Natural killer cell (primary cell): ENCODE results near the gene POLR1B. TPM values are rescaled to one million over a fixed set of nuclear protein-coding genes. Genes with fewer than 3 reads are reported as not detected.
A peak's percentile ranks its signal among the peaks of the same experiment; 100 is the strongest.

Source experiments
- ATAC-seq, 3 donors: fragments of 150-1000 bp in 2 of 3; fragments of 200-7000 bp in 1 of 3; cut with Tn5 transposase; 1 replicate in 1 of 3; 2 replicates in 2 of 3; pipeline ENCODE4 v1.10.0; 2021; ENCODE audit warnings: mild to moderate bottlenecking in 2 of 3, moderate library complexity in 2 of 3
- DNase-seq, 2 donors: peaks; one replicate each; pipeline versions ENCODE4 v3.0.0 to v3.0.0-alpha.2; 2013 to 2021; ENCODE audit warnings: mixed read lengths in 1 of 2
- H3K27ac ChIP-seq: one replicate; pipeline ENCODE4 v1.5.1; 2013; ENCODE audit warnings: mild to moderate bottlenecking, low read length
- H3K27me3 ChIP-seq: one replicate; pipeline ENCODE4 v1.6.1; 2013; ENCODE audit warnings: low read length; ENCODE audit not compliant: control insufficient read depth, insufficient read depth
- H3K36me3 ChIP-seq: one replicate; pipeline ENCODE4 v1.6.1; 2013; ENCODE audit warnings: low read length; ENCODE audit not compliant: control insufficient read depth, insufficient read depth
- H3K4me1 ChIP-seq: one replicate; pipeline ENCODE4 v1.6.1; 2013; ENCODE audit warnings: low read length; ENCODE audit not compliant: control insufficient read depth, insufficient read depth
- H3K4me3 ChIP-seq: one replicate; pipeline ENCODE4 v1.5.1; 2013; ENCODE audit warnings: low read length
- H3K9me3 ChIP-seq: one replicate; pipeline ENCODE4 v1.6.1; 2013; ENCODE audit warnings: low read length; ENCODE audit not compliant: control insufficient read depth, insufficient read depth
- H3K27ac Mint-ChIP-seq, 2 donors: one replicate each; pipeline ENCODE4 v1.8.0; 2022; ENCODE audit warnings: mild to moderate bottlenecking in 2 of 2, mixed read lengths in 2 of 2, moderate library complexity in 1 of 2
- H3K27me3 Mint-ChIP-seq, 2 donors: one replicate each; pipeline ENCODE4 v1.8.0; 2022; ENCODE audit warnings: low read depth in 2 of 2, mixed read lengths in 2 of 2
- H3K36me3 Mint-ChIP-seq: one replicate; pipeline ENCODE4 v1.8.0; 2022; ENCODE audit warnings: mixed read lengths
- H3K4me1 Mint-ChIP-seq, 2 donors: one replicate each; pipeline ENCODE4 v1.8.0; 2022; ENCODE audit warnings: mixed read lengths in 2 of 2
- H3K4me3 Mint-ChIP-seq: one replicate; pipeline ENCODE4 v1.8.0; 2022; ENCODE audit warnings: mild to moderate bottlenecking, moderate library complexity, mixed read lengths
- H3K9me3 Mint-ChIP-seq, 2 donors: one replicate each; pipeline ENCODE4 v1.8.0; 2022; ENCODE audit warnings: mixed read lengths in 2 of 2
- CTCF ChIP-seq: fragments of 200-600 bp; IDR thresholded peaks from one replicate; pipeline ENCODE4 v1.8.0; 2022; ENCODE audit warnings: antibody characterized with exemption
- WGBS: methylation state at CpG from one replicate; pipeline ENCODE4 v1.1.7; 2013; ENCODE audit warnings: missing lambda C conversion rate; ENCODE audit not compliant: insufficient coverage; 5-methylcytosine and 5-hydroxymethylcytosine counted together
- intact Hi-C: fragments of 100-400 bp; cut with micrococcal nuclease; formaldehyde crosslinking; loops from one replicate; pipeline ENCODE4 v1.14.2; 2022
- total RNA-seq, 4 donors: library from RNA; stranded (reverse); fragments of 120-200 nt in 1 of 4; gene quantifications; one replicate each; pipeline versions ENCODE4 v1.2.3 to v1.2.4, GENCODE V29; 2013 to 2022

POLR1B gene
- total RNA-seq, 3 donors from 2014 or later (not counting 1 experiment from before 2014, with no cell fraction given): 16.2 to 26.5 (median 22.1) TPM

GRCh38 chr2:112604952-112605351 is 62.7 kb downstream of the POLR1B start:
- Histone ChIP-seq H3K4me3 (no peak overlapping the region), H3K27ac (no peak overlapping the region), H3K36me3 (no peaks in the 10 kb centered on the region), H3K27me3 (no peaks in the 10 kb centered on the region), H3K9me3 (no peaks in the 10 kb centered on the region), H3K4me1 (peaks cover 6% of the 10 kb centered on the region)
- H3K9me3 Mint-ChIP-seq: no peaks in the 10 kb centered on the region
- no peak overlapping the region for H3K27ac Mint-ChIP-seq
- H3K4me3 Mint-ChIP-seq: no peak overlapping the region
- ATAC-seq: no peak
- intact Hi-C loops: loop anchor here (10.0 kb wide), 1 partner anchor 340 kb away; no protein-coding TSS in a partner anchor
- 93% methylated on average over 4 of the region's 4 CpGs for WGBS
- H3K4me1 Mint-ChIP-seq: peaks cover 15 to 23% of the 10 kb centered on the region in 2 donors
- no peak for DNase-seq
- H3K27me3 Mint-ChIP-seq: no peaks in the 10 kb centered on the region
- no peaks in the 10 kb centered on the region for H3K36me3 Mint-ChIP-seq
- TF ChIP-seq CTCF: no peak

- H3K27ac Mint-ChIP-seq: no peak overlapping the region
- no peaks in the 10 kb centered on the region for H3K27me3 Mint-ChIP-seq
- no peak for ATAC-seq
- no peaks in the 10 kb centered on the region for H3K36me3 ChIP-seq
- no peak for DNase-seq
- 81% methylated on average over 5 of the region's 5 CpGs for WGBS
- no peak for TF ChIP-seq CTCF
- no peaks in the 10 kb centered on the region for H3K9me3 Mint-ChIP-seq
- H3K27me3 ChIP-seq: no peaks in the 10 kb centered on the region
- peaks cover 11 to 17% of the 10 kb centered on the region in 2 donors for H3K4me1 Mint-ChIP-seq
- H3K4me1 ChIP-seq: peaks cover 3% of the 10 kb centered on the region
- H3K9me3 ChIP-seq: no peaks in the 10 kb centered on the region
- intact Hi-C loops: loop anchor here (10.0 kb wide), 1 partner anchor 339 kb away; no protein-coding TSS in a partner anchor
- no peaks in the 10 kb centered on the region for H3K36me3 Mint-ChIP-seq
- H3K27ac ChIP-seq: no peak overlapping the region
- H3K4me3 ChIP-seq: no peak overlapping the region
- H3K4me3 Mint-ChIP-seq: no peak overlapping the region
Observed at GRCh38 chr2:112605926-112606325, 63.7 kb downstream of the POLR1B start.

- intact Hi-C loops: loop anchor here (10.0 kb wide), 1 partner anchor 338 kb away; no protein-coding TSS in a partner anchor
- H3K27ac Mint-ChIP-seq: peak overlapping the region in 1 of 2 donors; percentile 12
Observed at GRCh38 chr2:112606547-112606946, 64.3 kb downstream of the POLR1B start.

More at GRCh38 chr2:112606547-112606946, 64.3 kb downstream of the POLR1B start:
- no peaks in the 10 kb centered on the region for H3K27me3 Mint-ChIP-seq
- H3K27ac ChIP-seq: no peak overlapping the region
- no peak for TF ChIP-seq CTCF
- H3K36me3 Mint-ChIP-seq: no peaks in the 10 kb centered on the region
- H3K4me3 ChIP-seq: no peak overlapping the region
- H3K27me3 ChIP-seq: no peaks in the 10 kb centered on the region
- peaks cover 11 to 17% of the 10 kb centered on the region in 2 donors for H3K4me1 Mint-ChIP-seq
- ATAC-seq (no peak), DNase-seq (no peak)
- H3K36me3 ChIP-seq: no peaks in the 10 kb centered on the region
- no peaks in the 10 kb centered on the region for H3K9me3 ChIP-seq
- H3K4me3 Mint-ChIP-seq: no peak overlapping the region
- 83% methylated on average over 4 of the region's 4 CpGs for WGBS
- peaks cover 3% of the 10 kb centered on the region for H3K4me1 ChIP-seq
- no peaks in the 10 kb centered on the region for H3K9me3 Mint-ChIP-seq
